ENCODE data around the gene OCRL. TPM values are rescaled to one million over a fixed set of nuclear protein-coding genes. Genes with fewer than 3 reads are reported as not detected.

OCRL gene
- total RNA-seq, 2 experiments from 2014 or later = 3.6 to 3.9 TPM

DNA sequence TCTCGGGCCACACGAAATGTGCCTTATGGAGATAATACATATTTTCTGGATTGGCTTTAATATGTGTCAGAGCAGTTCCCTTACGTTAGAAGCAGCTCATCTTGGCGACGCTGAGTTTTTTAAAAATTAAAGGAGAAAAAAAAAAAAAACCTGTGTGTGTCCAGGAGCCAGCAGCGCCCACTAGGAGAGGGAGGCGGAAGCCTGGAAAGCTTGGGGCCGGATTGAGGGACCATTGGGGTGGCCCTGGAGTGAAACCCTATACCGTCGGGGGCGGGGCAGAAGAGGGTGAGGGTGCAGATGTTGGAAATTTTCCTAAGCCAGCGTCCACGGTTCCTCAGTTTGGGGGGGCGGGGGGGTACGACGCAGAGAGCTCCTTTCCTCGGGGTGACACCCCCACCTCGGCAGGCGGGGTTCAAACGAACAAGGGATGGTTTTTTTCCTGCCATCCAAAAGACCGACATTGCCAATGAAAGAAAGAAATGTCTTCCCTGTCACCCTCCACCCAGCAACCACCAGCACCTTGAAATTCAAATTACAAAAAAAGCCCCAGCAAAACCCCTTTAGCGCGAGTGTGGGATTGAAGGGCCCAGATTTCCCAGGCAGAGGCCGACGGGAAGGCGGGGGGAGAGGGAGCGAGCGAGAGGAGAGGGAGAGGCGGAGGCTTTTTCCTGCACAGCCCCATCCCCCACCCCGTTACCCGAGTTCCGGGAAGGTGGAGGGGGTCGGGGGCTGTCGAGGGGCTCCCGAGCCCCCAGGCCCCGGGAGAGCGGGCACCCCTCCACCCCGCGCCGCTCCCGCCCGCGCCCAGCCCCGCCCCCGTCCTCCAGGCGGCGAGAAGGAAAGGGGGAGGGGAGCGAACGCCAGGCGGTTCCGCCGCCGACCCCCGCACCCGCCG lies 17.6 kb upstream of the OCRL start:
- CTCF ChIA-PET = interaction anchor here (0.6 kb wide), 1 partner anchor 22 kb away, joined by 4 read pairs; no protein-coding TSS in a partner anchor
- no peaks in the 10 kb centered on the region for H3K27me3 Mint-ChIP-seq (ENCODE audit: low read depth)
- no peaks in the 10 kb centered on the region for H3K36me3 Mint-ChIP-seq (ENCODE audit: low read depth)
- intact Hi-C loops (cut with micrococcal nuclease) = loop anchor here (2.0 kb wide), 1 partner anchor 18 kb away; the partner anchor contains the start of gene OCRL
- DNase-seq = peak; percentile 12
- no peak overlapping the region for H3K27ac Mint-ChIP-seq
- H3K4me1 Mint-ChIP-seq (ENCODE audit: low read depth) = peaks cover 3% of the 10 kb centered on the region
- peak overlapping the region; percentile 81 for H3K4me3 Mint-ChIP-seq
- no peaks in the 10 kb centered on the region for H3K9me3 Mint-ChIP-seq

DNA sequence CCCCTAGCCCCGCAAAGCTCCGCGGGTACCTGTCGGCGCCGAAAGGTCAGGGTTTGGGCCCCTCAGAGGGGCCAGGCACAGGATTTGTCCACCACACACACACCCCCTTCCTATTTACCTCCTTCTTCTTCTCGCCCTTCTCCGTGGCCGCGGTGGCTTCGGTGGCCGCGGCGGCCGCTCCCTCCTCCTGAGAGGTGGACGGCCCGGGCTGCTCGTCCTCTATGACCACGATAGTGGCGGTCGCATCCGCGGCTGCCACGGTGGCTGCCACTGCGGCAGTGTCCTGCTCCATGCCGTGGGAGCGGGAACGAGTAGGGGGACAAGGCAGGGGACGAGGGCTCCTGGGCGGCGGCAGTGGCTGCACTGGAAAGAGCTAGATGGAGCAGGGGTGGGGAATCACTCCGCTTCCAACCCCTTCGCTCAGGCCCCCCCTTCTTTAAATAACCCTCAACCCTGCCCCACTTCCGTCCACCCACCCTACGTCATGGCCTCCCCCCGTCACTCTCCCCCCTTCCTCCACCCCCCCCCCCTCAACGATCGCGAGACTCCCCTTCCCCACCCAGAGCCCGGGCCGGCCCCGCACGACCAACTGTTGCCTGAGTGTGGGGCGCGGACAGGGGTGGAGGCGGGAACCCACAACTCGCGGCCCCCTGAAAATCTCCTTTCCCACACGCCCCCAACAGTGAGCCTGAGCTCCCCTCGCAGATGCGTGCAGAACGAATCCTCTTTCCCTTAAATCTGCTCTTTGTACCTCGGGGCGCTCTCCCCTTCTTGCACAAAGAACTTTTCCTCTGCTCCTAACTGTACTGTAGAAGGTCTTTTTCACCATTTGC lies 16.8 kb upstream of the OCRL start, which contains the start of gene SMARCA1:
SMARCA1 (minus strand) TSS at position 412 of the 833 bp plus-strand sequence; CDS start at position 292, 120 bp downstream.
- H3K27ac Mint-ChIP-seq = no peak within 1 kb of the TSS
- peak within 1 kb of the TSS; percentile 81 for H3K4me3 Mint-ChIP-seq
- no peaks in the 10 kb centered on the region for H3K27me3 Mint-ChIP-seq (ENCODE audit: low read depth)
- H3K9me3 Mint-ChIP-seq = no peaks in the 10 kb centered on the region
- DNase-seq = no peak
- no peaks in the 10 kb centered on the region for H3K36me3 Mint-ChIP-seq (ENCODE audit: low read depth)
- intact Hi-C loops (cut with micrococcal nuclease) = loop anchor here (2.0 kb wide), 1 partner anchor 18 kb away; the partner anchor contains the start of gene OCRL
- peaks cover 3% of the 10 kb centered on the region for H3K4me1 Mint-ChIP-seq (ENCODE audit: low read depth)
- CTCF ChIA-PET = no interaction called here

DNA sequence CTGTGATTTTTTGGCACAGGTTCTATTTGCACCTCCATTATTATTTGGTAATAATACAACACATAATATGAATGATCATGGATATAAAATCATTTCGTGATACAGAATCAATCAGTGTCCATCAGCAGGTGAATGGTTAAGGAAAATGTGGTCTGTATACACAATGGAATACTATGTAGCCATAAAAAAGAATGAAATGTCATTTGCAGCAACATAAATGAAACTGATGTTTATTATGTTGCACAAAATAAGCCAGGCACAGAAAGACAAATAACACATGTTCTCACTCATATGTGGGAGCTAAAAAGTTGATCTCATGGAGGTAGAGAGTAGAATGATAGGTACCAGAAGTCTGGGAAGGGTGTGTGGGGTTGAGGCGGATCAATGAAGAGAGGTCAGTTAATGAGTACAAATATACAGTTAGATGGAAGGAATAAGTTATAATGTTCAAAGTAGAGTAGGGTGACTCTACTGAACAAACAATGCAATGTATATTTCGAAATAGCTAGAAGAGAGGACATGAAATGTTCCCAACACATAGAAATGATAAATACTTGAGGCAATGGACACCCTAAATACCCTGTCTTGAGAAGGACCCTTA lies 15.7 kb upstream of the OCRL start:
- Mint-ChIP-seq H3K9me3 (no peaks in the 10 kb centered on the region), H3K4me1 (ENCODE audit: low read depth) (peaks cover 3% of the 10 kb centered on the region), H3K27ac (no peak overlapping the region), H3K36me3 (ENCODE audit: low read depth) (no peaks in the 10 kb centered on the region), H3K4me3 (peak overlapping the region; percentile 65), H3K27me3 (ENCODE audit: low read depth) (no peaks in the 10 kb centered on the region)
- intact Hi-C loops (cut with micrococcal nuclease) = no loop called here
- CTCF ChIA-PET = no interaction called here
- no peak for DNase-seq

- CTCF ChIA-PET = no interaction called here
- intact Hi-C loops (cut with micrococcal nuclease) = no loop called here
- no peaks in the 10 kb centered on the region for H3K27me3 Mint-ChIP-seq (ENCODE audit: low read depth)
These were observed 14.9 kb upstream of the OCRL start for GRCh38 chrX:129525162-129525561.

DNA sequence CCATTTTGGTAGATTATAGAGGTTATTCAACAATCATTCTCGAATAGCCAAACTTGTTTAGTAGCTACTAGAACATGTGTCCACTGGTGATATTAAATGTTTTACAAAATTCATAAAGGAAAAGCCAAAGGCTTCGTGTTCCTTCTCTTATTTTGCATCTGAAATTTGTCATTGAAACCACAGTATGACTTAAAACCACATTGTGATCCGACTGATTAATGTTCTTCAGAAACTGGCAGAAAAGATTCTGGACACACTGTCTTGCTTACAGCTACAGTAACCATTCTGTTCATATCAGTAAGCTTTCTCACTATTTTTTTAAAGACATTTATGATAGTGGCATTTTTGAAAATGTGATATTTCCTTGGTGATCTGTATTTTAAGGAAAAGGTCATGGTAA lies 14.2 kb upstream of the OCRL start:
- CTCF ChIA-PET = no interaction called here
- Mint-ChIP-seq H3K4me1 (ENCODE audit: low read depth) (peaks cover 5% of the 10 kb centered on the region), H3K9me3 (no peaks in the 10 kb centered on the region), H3K27me3 (ENCODE audit: low read depth) (no peaks in the 10 kb centered on the region), H3K4me3 (no peak overlapping the region), H3K36me3 (ENCODE audit: low read depth) (no peaks in the 10 kb centered on the region), H3K27ac (no peak overlapping the region)
- intact Hi-C loops (cut with micrococcal nuclease) = no loop called here
- DNase-seq = no peak

More at GRCh38 chrX:129525162-129525561, 14.9 kb upstream of the OCRL start:
- H3K4me1 Mint-ChIP-seq (ENCODE audit: low read depth) = peaks cover 5% of the 10 kb centered on the region
- H3K27ac Mint-ChIP-seq = no peak overlapping the region
- H3K4me3 Mint-ChIP-seq = no peak overlapping the region
- H3K9me3 Mint-ChIP-seq = no peaks in the 10 kb centered on the region
- no peaks in the 10 kb centered on the region for H3K36me3 Mint-ChIP-seq (ENCODE audit: low read depth)
- DNase-seq = no peak

- no peak overlapping the region for H3K27ac Mint-ChIP-seq
- peaks cover 2% of the 10 kb centered on the region for H3K4me1 Mint-ChIP-seq (ENCODE audit: low read depth)
- intact Hi-C loops (cut with micrococcal nuclease) = no loop called here
- no peaks in the 10 kb centered on the region for H3K27me3 Mint-ChIP-seq (ENCODE audit: low read depth)
- no peak for DNase-seq
- CTCF ChIA-PET = no interaction called here
- H3K36me3 Mint-ChIP-seq (ENCODE audit: low read depth) = no peaks in the 10 kb centered on the region
- no peaks in the 10 kb centered on the region for H3K9me3 Mint-ChIP-seq
- H3K4me3 Mint-ChIP-seq = no peak overlapping the region
These were observed 10.3 kb upstream of the OCRL start for GRCh38 chrX:129529685-129530281.

- Mint-ChIP-seq H3K36me3 (ENCODE audit: low read depth) (no peaks in the 10 kb centered on the region), H3K4me3 (no peak overlapping the region), H3K4me1 (ENCODE audit: low read depth) (peaks cover 2% of the 10 kb centered on the region), H3K9me3 (no peaks in the 10 kb centered on the region), H3K27me3 (ENCODE audit: low read depth) (no peaks in the 10 kb centered on the region), H3K27ac (no peak overlapping the region)
- intact Hi-C loops (cut with micrococcal nuclease) = no loop called here
- DNase-seq = no peak
- CTCF ChIA-PET = no interaction called here
These were observed 9.6 kb upstream of the OCRL start for GRCh38 chrX:129530410-129530809.

- Mint-ChIP-seq H3K9me3 (no peaks in the 10 kb centered on the region), H3K27me3 (ENCODE audit: low read depth) (no peaks in the 10 kb centered on the region), H3K27ac (no peak overlapping the region), H3K36me3 (ENCODE audit: low read depth) (no peaks in the 10 kb centered on the region), H3K4me3 (no peak overlapping the region), H3K4me1 (ENCODE audit: low read depth) (peaks cover 2% of the 10 kb centered on the region)
- DNase-seq = no peak
- intact Hi-C loops (cut with micrococcal nuclease) = no loop called here
- CTCF ChIA-PET = no interaction called here
These were observed 8.9 kb upstream of the OCRL start for GRCh38 chrX:129531132-129531531.

- H3K4me3 Mint-ChIP-seq = no peak overlapping the region
- intact Hi-C loops (cut with micrococcal nuclease) = no loop called here
- H3K27me3 Mint-ChIP-seq (ENCODE audit: low read depth) = no peaks in the 10 kb centered on the region
- no peak for DNase-seq
- CTCF ChIA-PET = no interaction called here
- H3K27ac Mint-ChIP-seq = no peak overlapping the region
- peaks cover 2% of the 10 kb centered on the region for H3K4me1 Mint-ChIP-seq (ENCODE audit: low read depth)
- H3K36me3 Mint-ChIP-seq (ENCODE audit: low read depth) = no peaks in the 10 kb centered on the region
- H3K9me3 Mint-ChIP-seq = no peaks in the 10 kb centered on the region
These were observed 5.1 kb upstream of the OCRL start for GRCh38 chrX:129534816-129535578.

- no peak for DNase-seq
- H3K4me1 Mint-ChIP-seq (ENCODE audit: low read depth) = peaks cover 10% of the 10 kb centered on the region
- H3K4me3 Mint-ChIP-seq = peak overlapping the region; percentile 58
- no peaks in the 10 kb centered on the region for H3K36me3 Mint-ChIP-seq (ENCODE audit: low read depth)
- CTCF ChIA-PET = no interaction called here
- no peak overlapping the region for H3K27ac Mint-ChIP-seq
- H3K9me3 Mint-ChIP-seq = no peaks in the 10 kb centered on the region
- intact Hi-C loops (cut with micrococcal nuclease) = loop anchor here (2.0 kb wide), 1 partner anchor 18 kb away; the partner anchor contains the start of gene SMARCA1
- no peaks in the 10 kb centered on the region for H3K27me3 Mint-ChIP-seq (ENCODE audit: low read depth)
These were observed 694 bp downstream of the OCRL start for GRCh38 chrX:129540722-129541184.

DNA sequence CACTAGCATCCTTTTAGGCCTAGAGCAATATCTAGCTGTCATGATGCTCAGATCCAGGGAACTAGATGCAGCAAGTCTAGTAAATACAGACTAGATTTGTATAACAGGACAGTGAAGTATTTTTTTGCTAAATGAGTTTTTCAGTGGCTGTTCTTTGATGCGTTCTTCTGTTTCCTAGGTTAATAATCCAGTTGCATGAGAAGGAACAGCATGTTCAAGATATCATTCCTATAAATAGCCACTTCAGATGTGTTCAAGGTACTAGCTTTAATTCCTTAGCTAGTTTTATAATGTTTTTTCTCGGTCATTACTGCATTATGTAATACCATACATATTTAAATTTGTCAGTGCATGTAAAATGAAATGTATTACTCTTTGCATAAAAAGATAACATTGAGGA lies 4.7 kb downstream of the OCRL start:
- CTCF ChIA-PET = interaction anchor here (0.6 kb wide), 1 partner anchor 23 kb away, joined by 4 read pairs; no protein-coding TSS in a partner anchor
- intact Hi-C loops (cut with micrococcal nuclease) = no loop called here

More for the DNA sequence above, 4.7 kb downstream of the OCRL start:
- no peak overlapping the region for H3K27ac Mint-ChIP-seq
- H3K9me3 Mint-ChIP-seq = no peaks in the 10 kb centered on the region
- H3K36me3 Mint-ChIP-seq (ENCODE audit: low read depth) = no peaks in the 10 kb centered on the region
- peaks cover 8% of the 10 kb centered on the region for H3K4me1 Mint-ChIP-seq (ENCODE audit: low read depth)
- no peaks in the 10 kb centered on the region for H3K27me3 Mint-ChIP-seq (ENCODE audit: low read depth)
- DNase-seq = no peak
- H3K4me3 Mint-ChIP-seq = no peak overlapping the region

All from activated naive CD4-positive, alpha-beta T cell treated with anti-CD3 and anti-CD28 coated beads for 36 hours (primary cell).